DND-41 (cell line): Measurements from ENCODE around the gene FGB.

Source experiments
- EZH2 ChIP-seq: IDR thresholded peaks from 3 replicates; pipeline ENCODE4 v1.6.1; 2012; ENCODE audit warnings: borderline replicate concordance, low read depth, mild to moderate bottlenecking, moderate library complexity, low read length, inconsistent platforms; ENCODE audit not compliant: severe bottlenecking
- TF ChIP-seq, protein P1 (sequence below): IDR thresholded peaks from 2 replicates; pipeline ENCODE4 v1.5.1; 2012; ENCODE audit warnings: borderline replicate concordance, low read length, moderate library complexity, mild to moderate bottlenecking; ENCODE audit not compliant: poor library complexity, severe bottlenecking; ENCODE audit errors: extremely low read depth

DNA sequence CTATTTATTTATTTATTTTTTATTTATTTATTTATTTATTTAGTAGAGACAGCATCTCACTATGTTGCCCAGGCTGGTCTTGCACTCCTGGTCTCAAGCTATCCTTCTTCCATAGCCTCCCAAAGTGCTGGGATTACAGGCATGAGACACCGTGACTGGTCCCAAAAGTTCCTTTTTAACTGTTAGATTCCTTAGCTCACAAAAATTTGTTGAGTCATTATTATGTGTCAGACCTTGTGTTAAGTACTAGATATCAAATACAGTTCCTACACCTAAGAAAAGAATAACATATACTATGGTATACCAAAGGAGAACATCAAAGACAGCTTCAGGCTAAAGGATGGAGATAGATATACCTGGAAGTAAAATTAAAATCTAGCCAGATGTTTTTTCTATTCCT, 16.1 kb downstream of the FGB start:
- TF ChIP-seq, protein P1, sequence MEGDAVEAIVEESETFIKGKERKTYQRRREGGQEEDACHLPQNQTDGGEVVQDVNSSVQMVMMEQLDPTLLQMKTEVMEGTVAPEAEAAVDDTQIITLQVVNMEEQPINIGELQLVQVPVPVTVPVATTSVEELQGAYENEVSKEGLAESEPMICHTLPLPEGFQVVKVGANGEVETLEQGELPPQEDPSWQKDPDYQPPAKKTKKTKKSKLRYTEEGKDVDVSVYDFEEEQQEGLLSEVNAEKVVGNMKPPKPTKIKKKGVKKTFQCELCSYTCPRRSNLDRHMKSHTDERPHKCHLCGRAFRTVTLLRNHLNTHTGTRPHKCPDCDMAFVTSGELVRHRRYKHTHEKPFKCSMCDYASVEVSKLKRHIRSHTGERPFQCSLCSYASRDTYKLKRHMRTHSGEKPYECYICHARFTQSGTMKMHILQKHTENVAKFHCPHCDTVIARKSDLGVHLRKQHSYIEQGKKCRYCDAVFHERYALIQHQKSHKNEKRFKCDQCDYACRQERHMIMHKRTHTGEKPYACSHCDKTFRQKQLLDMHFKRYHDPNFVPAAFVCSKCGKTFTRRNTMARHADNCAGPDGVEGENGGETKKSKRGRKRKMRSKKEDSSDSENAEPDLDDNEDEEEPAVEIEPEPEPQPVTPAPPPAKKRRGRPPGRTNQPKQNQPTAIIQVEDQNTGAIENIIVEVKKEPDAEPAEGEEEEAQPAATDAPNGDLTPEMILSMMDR, result no peak
- no peak for TF ChIP-seq EZH2
